Activated B cell treated with CpG ODN at 0.5 μM for 24 hours (primary cell): ENCODE measurements around the gene PTPN4. TPM values are rescaled to one million over a fixed set of nuclear protein-coding genes. Genes with fewer than 3 reads are reported as not detected.

ENCODE experiments used
- ATAC-seq: fragments of 200-7000 bp; cut with Tn5 transposase; one replicate; pipeline ENCODE4 v1.10.0; 2021; ENCODE audit warnings: low read depth, mild to moderate bottlenecking, moderate library complexity
- CTCF ChIA-PET: fragments of 350-600 bp; sonication (Branson Sonifier 250); formaldehyde crosslinking; loops from one replicate; lab custom pipeline; 2021; ENCODE audit warnings: antibody characterized with exemption; lab: Charles Lee
- POLR2A ChIA-PET: fragments of 350-600 bp; sonication (Branson Sonifier 250); formaldehyde crosslinking; loops from one replicate; lab custom pipeline; 2021; ENCODE audit warnings: antibody characterized with exemption; lab: Charles Lee
- DNase-seq: peaks from one replicate; pipeline ENCODE4 v3.0.0; 2022
- H3K27ac Mint-ChIP-seq: one replicate; pipeline ENCODE4 v1.8.0; 2020; ENCODE audit warnings: mixed read lengths
- H3K27me3 Mint-ChIP-seq: one replicate; pipeline ENCODE4 v1.8.0; 2021; ENCODE audit warnings: mixed read lengths
- H3K36me3 Mint-ChIP-seq: one replicate; pipeline ENCODE4 v1.8.0; 2021; ENCODE audit warnings: low read depth, mixed read lengths
- H3K4me1 Mint-ChIP-seq: one replicate; pipeline ENCODE4 v1.8.0; 2021; ENCODE audit warnings: mixed read lengths
- H3K4me3 Mint-ChIP-seq: one replicate; pipeline ENCODE4 v1.8.0; 2020; ENCODE audit warnings: mild to moderate bottlenecking, mixed read lengths
- H3K9me3 Mint-ChIP-seq: one replicate; pipeline ENCODE4 v1.8.0; 2020; ENCODE audit warnings: mixed read lengths
- CTCF ChIP-seq: fragments of 200-600 bp; IDR thresholded peaks from one replicate; pipeline ENCODE4 v1.8.0; 2022; ENCODE audit warnings: antibody characterized with exemption, mild to moderate bottlenecking
- intact Hi-C: fragments of 100-400 bp; cut with micrococcal nuclease; formaldehyde crosslinking; loops from one replicate; pipeline ENCODE4 v1.15.1; 2024
- total RNA-seq: library from RNA; stranded (reverse); gene quantifications from 2 replicates; pipeline ENCODE4 v1.2.3, GENCODE V29; 2022

Gene PTPN4
- total RNA-seq, 1 donor from 2014 or later = 41.2 TPM

DNA sequence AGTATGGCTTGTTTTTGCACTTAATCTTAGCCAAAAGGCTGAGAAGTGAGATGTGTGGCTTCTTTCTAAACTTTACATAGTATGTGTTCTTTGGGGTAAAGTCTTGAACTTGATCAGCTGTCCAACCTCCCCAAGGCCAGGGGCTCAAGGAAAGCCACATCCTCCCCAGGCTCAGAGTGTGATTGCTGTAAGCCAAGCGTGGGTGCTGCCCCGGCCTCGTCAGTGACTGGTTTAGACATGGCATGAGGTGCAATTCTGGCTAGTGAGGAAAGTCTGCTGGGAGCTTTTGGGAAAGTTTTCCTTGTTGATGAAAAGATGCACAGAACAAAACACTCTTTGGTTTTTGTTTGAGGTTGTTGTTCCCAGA lies 40.5 kb upstream of the PTPN4 start:
- no peak overlapping the region for H3K4me3 Mint-ChIP-seq
- no peak for TF ChIP-seq CTCF
- ChIA-PET CTCF (interaction anchor here (2.4 kb wide), 1 partner anchor 17 kb away, joined by 11 read pairs; no protein-coding TSS in a partner anchor), POLR2A (no interaction called here)
- intact Hi-C loops = no loop called here
- H3K27ac Mint-ChIP-seq = no peak overlapping the region
- no peaks in the 10 kb centered on the region for H3K9me3 Mint-ChIP-seq
- DNase-seq = no peak
- no peaks in the 10 kb centered on the region for H3K4me1 Mint-ChIP-seq
- ATAC-seq = no peak
- no peaks in the 10 kb centered on the region for H3K36me3 Mint-ChIP-seq
- no peaks in the 10 kb centered on the region for H3K27me3 Mint-ChIP-seq

- POLR2A ChIA-PET = no interaction called here
- CTCF ChIA-PET = interaction anchor here (0.9 kb wide), 1 partner anchor 592 kb away, joined by 3 read pairs; no protein-coding TSS in a partner anchor
- DNase-seq = no peak
- ATAC-seq = no peak
- TF ChIP-seq CTCF = no peak
- no peak overlapping the region for H3K27ac Mint-ChIP-seq
- intact Hi-C loops = no loop called here
- H3K27me3 Mint-ChIP-seq = no peaks in the 10 kb centered on the region
- no peaks in the 10 kb centered on the region for H3K9me3 Mint-ChIP-seq
- no peak overlapping the region for H3K4me3 Mint-ChIP-seq
- H3K36me3 Mint-ChIP-seq = no peaks in the 10 kb centered on the region
- no peaks in the 10 kb centered on the region for H3K4me1 Mint-ChIP-seq
Observed at GRCh38 chr2:119721043-119721442, 38.7 kb upstream of the PTPN4 start.

DNA sequence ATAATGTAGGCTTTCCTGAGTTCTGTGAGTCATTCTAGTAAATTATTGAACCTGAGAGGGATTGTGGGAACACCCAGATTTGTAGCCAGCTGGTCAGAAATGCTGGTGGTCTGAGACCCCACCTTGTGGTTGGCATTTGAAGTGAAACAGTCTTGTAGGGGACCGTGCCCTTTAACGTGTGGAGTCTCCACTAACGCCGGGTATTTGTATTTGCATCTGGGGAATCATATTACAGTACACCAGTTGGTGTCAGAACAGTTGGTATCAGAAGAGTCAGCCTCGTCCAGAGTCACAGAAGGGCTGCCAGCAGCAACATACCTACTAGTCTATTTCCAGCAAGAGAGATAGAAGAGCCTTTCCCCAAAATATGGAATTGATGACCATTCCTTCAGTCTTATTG lies 38.3 kb upstream of the PTPN4 start:
- H3K4me3 Mint-ChIP-seq = no peak overlapping the region
- H3K36me3 Mint-ChIP-seq = no peaks in the 10 kb centered on the region
- ATAC-seq (no peak), DNase-seq (no peak)
- TF ChIP-seq CTCF = no peak
- H3K4me1 Mint-ChIP-seq = no peaks in the 10 kb centered on the region
- no peaks in the 10 kb centered on the region for H3K9me3 Mint-ChIP-seq
- H3K27me3 Mint-ChIP-seq = no peaks in the 10 kb centered on the region
- no peak overlapping the region for H3K27ac Mint-ChIP-seq
- ChIA-PET CTCF (interaction anchor here (0.9 kb wide), 1 partner anchor 591 kb away, joined by 3 read pairs; no protein-coding TSS in a partner anchor), POLR2A (no interaction called here)
- intact Hi-C loops = no loop called here

- no peak for DNase-seq
- Mint-ChIP-seq H3K27me3 (no peaks in the 10 kb centered on the region), H3K4me3 (no peak overlapping the region), H3K9me3 (no peaks in the 10 kb centered on the region), H3K4me1 (no peaks in the 10 kb centered on the region), H3K36me3 (no peaks in the 10 kb centered on the region), H3K27ac (no peak overlapping the region)
- intact Hi-C loops = no loop called here
- ChIA-PET CTCF (no interaction called here), POLR2A (no interaction called here)
- TF ChIP-seq CTCF = no peak
- ATAC-seq = no peak
Observed at GRCh38 chr2:119721904-119722303, 37.8 kb upstream of the PTPN4 start.

GRCh38 chr2:119723186-119723585 lies 36.5 kb upstream of the PTPN4 start:
- CTCF ChIA-PET = no interaction called here
- Mint-ChIP-seq H3K4me3 (no peak overlapping the region), H3K27ac (no peak overlapping the region), H3K4me1 (no peaks in the 10 kb centered on the region), H3K27me3 (no peaks in the 10 kb centered on the region), H3K36me3 (no peaks in the 10 kb centered on the region), H3K9me3 (no peaks in the 10 kb centered on the region)
- DNase-seq (no peak), ATAC-seq (no peak)
- POLR2A ChIA-PET = no interaction called here
- TF ChIP-seq CTCF = no peak
- intact Hi-C loops = no loop called here
